Measurements from ENCODE around the gene SSC5D. TPM values are rescaled to one million over a fixed set of nuclear protein-coding genes. Genes with fewer than 3 reads are reported as not detected.
A peak's percentile ranks its signal among the peaks of the same experiment; 100 is the strongest.

The SSC5D gene
- total and polyA plus RNA-seq, 9 of the 15 experiments (the other 6 are each of a cell fraction or from before 2014, with no cell fraction given), result 0.04 to 0.71 (median 0.14) TPM; not detected in 2

DNA sequence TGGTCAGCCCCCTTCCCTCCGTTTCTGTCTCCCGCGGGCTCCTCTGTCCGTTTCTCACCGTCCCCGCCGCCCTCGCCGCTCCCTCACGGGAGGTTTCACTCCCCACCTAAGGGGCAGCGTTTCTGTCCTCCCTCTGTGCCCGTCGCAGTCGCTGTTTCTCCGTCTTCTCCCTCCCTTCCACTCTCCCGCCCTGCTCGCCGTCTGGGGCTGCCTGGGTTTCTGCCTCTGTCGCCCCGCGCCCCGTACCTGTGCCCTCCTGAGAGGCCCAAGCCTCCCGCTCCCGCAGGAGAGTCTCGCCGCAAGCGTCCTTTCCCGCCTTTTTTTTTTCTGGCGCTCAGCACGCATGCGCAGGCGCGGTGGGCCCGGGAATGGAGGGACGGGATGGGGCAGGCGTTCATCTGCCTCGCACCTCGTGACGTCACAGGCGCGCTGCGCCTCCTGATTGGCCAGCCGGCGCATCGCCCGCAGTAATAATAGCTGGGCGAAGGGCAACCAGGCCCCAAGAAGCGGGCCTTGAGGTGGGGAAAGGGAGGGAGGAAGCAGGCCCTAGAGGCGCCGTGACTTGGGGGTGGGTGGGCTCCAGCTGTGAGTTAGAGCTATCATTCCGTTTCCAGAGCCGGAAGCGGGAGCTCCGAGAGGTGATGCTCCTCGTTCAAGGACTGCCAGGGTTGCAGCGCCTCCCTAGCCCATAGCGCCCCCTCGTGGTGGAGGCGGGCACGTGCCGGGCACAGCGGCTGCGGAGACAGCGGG is 15.4 kb downstream of the SSC5D start (continued):
- no peak for TF ChIP-seq ILK (tag; IDR thresholded peaks at IDR 0.05; ENCODE audit: borderline replicate concordance, low read depth)
- no peak for TF ChIP-seq HLTF (IDR thresholded peaks at IDR 0.05)
- no peak for TF ChIP-seq SPI1 (IDR thresholded peaks at IDR 0.05; ENCODE audit: borderline replicate concordance, low read depth, low read length)
- TF ChIP-seq, protein P1, sequence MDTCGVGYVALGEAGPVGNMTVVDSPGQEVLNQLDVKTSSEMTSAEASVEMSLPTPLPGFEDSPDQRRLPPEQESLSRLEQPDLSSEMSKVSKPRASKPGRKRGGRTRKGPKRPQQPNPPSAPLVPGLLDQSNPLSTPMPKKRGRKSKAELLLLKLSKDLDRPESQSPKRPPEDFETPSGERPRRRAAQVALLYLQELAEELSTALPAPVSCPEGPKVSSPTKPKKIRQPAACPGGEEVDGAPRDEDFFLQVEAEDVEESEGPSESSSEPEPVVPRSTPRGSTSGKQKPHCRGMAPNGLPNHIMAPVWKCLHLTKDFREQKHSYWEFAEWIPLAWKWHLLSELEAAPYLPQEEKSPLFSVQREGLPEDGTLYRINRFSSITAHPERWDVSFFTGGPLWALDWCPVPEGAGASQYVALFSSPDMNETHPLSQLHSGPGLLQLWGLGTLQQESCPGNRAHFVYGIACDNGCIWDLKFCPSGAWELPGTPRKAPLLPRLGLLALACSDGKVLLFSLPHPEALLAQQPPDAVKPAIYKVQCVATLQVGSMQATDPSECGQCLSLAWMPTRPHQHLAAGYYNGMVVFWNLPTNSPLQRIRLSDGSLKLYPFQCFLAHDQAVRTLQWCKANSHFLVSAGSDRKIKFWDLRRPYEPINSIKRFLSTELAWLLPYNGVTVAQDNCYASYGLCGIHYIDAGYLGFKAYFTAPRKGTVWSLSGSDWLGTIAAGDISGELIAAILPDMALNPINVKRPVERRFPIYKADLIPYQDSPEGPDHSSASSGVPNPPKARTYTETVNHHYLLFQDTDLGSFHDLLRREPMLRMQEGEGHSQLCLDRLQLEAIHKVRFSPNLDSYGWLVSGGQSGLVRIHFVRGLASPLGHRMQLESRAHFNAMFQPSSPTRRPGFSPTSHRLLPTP (IDR thresholded peaks at IDR 0.05; ENCODE audit: borderline replicate concordance, extremely low read depth, insufficient read length), result no peak
- TF ChIP-seq ZNF445 (CRISPR knock-in tag; IDR thresholded peaks at IDR 0.05; ENCODE audit: low read depth), result no peak
- TF ChIP-seq CBX5 (IDR thresholded peaks at IDR 0.05; ENCODE audit: borderline replicate concordance, low read depth), result 0 out of 2 replicates have a peak, but pooled peaks have one; percentile 37
- no peak for TF ChIP-seq SMARCA5 (IDR thresholded peaks at IDR 0.05)
- no peak for TF ChIP-seq JUNB (CRISPR knock-in tag; conservative IDR thresholded peaks at IDR 0.05)
- no peak for TF ChIP-seq ZNF165 (CRISPR knock-in tag; IDR thresholded peaks at IDR 0.05; ENCODE audit: borderline replicate concordance)
- TF ChIP-seq, protein P2, sequence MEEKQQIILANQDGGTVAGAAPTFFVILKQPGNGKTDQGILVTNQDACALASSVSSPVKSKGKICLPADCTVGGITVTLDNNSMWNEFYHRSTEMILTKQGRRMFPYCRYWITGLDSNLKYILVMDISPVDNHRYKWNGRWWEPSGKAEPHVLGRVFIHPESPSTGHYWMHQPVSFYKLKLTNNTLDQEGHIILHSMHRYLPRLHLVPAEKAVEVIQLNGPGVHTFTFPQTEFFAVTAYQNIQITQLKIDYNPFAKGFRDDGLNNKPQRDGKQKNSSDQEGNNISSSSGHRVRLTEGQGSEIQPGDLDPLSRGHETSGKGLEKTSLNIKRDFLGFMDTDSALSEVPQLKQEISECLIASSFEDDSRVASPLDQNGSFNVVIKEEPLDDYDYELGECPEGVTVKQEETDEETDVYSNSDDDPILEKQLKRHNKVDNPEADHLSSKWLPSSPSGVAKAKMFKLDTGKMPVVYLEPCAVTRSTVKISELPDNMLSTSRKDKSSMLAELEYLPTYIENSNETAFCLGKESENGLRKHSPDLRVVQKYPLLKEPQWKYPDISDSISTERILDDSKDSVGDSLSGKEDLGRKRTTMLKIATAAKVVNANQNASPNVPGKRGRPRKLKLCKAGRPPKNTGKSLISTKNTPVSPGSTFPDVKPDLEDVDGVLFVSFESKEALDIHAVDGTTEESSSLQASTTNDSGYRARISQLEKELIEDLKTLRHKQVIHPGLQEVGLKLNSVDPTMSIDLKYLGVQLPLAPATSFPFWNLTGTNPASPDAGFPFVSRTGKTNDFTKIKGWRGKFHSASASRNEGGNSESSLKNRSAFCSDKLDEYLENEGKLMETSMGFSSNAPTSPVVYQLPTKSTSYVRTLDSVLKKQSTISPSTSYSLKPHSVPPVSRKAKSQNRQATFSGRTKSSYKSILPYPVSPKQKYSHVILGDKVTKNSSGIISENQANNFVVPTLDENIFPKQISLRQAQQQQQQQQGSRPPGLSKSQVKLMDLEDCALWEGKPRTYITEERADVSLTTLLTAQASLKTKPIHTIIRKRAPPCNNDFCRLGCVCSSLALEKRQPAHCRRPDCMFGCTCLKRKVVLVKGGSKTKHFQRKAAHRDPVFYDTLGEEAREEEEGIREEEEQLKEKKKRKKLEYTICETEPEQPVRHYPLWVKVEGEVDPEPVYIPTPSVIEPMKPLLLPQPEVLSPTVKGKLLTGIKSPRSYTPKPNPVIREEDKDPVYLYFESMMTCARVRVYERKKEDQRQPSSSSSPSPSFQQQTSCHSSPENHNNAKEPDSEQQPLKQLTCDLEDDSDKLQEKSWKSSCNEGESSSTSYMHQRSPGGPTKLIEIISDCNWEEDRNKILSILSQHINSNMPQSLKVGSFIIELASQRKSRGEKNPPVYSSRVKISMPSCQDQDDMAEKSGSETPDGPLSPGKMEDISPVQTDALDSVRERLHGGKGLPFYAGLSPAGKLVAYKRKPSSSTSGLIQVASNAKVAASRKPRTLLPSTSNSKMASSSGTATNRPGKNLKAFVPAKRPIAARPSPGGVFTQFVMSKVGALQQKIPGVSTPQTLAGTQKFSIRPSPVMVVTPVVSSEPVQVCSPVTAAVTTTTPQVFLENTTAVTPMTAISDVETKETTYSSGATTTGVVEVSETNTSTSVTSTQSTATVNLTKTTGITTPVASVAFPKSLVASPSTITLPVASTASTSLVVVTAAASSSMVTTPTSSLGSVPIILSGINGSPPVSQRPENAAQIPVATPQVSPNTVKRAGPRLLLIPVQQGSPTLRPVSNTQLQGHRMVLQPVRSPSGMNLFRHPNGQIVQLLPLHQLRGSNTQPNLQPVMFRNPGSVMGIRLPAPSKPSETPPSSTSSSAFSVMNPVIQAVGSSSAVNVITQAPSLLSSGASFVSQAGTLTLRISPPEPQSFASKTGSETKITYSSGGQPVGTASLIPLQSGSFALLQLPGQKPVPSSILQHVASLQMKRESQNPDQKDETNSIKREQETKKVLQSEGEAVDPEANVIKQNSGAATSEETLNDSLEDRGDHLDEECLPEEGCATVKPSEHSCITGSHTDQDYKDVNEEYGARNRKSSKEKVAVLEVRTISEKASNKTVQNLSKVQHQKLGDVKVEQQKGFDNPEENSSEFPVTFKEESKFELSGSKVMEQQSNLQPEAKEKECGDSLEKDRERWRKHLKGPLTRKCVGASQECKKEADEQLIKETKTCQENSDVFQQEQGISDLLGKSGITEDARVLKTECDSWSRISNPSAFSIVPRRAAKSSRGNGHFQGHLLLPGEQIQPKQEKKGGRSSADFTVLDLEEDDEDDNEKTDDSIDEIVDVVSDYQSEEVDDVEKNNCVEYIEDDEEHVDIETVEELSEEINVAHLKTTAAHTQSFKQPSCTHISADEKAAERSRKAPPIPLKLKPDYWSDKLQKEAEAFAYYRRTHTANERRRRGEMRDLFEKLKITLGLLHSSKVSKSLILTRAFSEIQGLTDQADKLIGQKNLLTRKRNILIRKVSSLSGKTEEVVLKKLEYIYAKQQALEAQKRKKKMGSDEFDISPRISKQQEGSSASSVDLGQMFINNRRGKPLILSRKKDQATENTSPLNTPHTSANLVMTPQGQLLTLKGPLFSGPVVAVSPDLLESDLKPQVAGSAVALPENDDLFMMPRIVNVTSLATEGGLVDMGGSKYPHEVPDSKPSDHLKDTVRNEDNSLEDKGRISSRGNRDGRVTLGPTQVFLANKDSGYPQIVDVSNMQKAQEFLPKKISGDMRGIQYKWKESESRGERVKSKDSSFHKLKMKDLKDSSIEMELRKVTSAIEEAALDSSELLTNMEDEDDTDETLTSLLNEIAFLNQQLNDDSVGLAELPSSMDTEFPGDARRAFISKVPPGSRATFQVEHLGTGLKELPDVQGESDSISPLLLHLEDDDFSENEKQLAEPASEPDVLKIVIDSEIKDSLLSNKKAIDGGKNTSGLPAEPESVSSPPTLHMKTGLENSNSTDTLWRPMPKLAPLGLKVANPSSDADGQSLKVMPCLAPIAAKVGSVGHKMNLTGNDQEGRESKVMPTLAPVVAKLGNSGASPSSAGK (IDR thresholded peaks at IDR 0.05), result peak; percentile 100
- peak; percentile 85 for TF ChIP-seq FOS (IDR thresholded peaks at IDR 0.05; ENCODE audit: extremely low read depth, insufficient read length)
- TF ChIP-seq, protein P3, sequence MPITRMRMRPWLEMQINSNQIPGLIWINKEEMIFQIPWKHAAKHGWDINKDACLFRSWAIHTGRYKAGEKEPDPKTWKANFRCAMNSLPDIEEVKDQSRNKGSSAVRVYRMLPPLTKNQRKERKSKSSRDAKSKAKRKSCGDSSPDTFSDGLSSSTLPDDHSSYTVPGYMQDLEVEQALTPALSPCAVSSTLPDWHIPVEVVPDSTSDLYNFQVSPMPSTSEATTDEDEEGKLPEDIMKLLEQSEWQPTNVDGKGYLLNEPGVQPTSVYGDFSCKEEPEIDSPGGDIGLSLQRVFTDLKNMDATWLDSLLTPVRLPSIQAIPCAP (CRISPR knock-in tag; IDR thresholded peaks at IDR 0.05; ENCODE audit: borderline replicate concordance), result peak; percentile 99
- no peak for TF ChIP-seq ZNF785 (CRISPR knock-in tag; IDR thresholded peaks at IDR 0.05)
